Esophagus squamous epithelium (tissue), 4 donors: ENCODE measurements around the gene ARHGAP8.

Source experiments
- POLR2A ChIP-seq, 4 donors: fragments of 450-650 bp; IDR thresholded peaks; one replicate each; pipeline ENCODE4 v1.6.1; 2017; ENCODE audit warnings: antibody characterized with exemption in 4 of 4, mild to moderate bottlenecking in 4 of 4, moderate library complexity in 3 of 4
- TF ChIP-seq, protein P1 (sequence below), 6 experiments: fragments of 450-650 bp in 4 of 6; fragments of 200-600 bp in 2 of 6; sonication (generic) in 2 of 6; IDR thresholded peaks; one replicate each; pipeline ENCODE4 v1.5.1; 2016 to 2019; ENCODE audit warnings: antibody characterized with exemption in 6 of 6, mild to moderate bottlenecking in 4 of 6, moderate library complexity in 4 of 6

- TF ChIP-seq POLR2A (IDR thresholded peaks at IDR 0.05), result no peak
- TF ChIP-seq, protein P1, sequence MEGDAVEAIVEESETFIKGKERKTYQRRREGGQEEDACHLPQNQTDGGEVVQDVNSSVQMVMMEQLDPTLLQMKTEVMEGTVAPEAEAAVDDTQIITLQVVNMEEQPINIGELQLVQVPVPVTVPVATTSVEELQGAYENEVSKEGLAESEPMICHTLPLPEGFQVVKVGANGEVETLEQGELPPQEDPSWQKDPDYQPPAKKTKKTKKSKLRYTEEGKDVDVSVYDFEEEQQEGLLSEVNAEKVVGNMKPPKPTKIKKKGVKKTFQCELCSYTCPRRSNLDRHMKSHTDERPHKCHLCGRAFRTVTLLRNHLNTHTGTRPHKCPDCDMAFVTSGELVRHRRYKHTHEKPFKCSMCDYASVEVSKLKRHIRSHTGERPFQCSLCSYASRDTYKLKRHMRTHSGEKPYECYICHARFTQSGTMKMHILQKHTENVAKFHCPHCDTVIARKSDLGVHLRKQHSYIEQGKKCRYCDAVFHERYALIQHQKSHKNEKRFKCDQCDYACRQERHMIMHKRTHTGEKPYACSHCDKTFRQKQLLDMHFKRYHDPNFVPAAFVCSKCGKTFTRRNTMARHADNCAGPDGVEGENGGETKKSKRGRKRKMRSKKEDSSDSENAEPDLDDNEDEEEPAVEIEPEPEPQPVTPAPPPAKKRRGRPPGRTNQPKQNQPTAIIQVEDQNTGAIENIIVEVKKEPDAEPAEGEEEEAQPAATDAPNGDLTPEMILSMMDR (IDR thresholded peaks at IDR 0.05), result no peak
Observed at GRCh38 chr22:44823806-44824205, 71.4 kb downstream of the ARHGAP8 start.
